NCI-H2171 (cell line): ENCODE results near the gene PRR22.
A peak's percentile ranks its signal among the peaks of the same experiment; 100 is the strongest.
"Not testable (repeated sequence)": the region's sequence is repeated elsewhere in the genome, so short reads cannot be mapped to it uniquely, and the experiment has no call there.

Source experiments
- DNase-seq: peaks from one replicate; lab custom pipeline; 2025; lab: John Stamatoyannopoulos, UW

The PRR22 gene

GRCh38 chr19:5790559-5791520 is 6.3 kb upstream of the PRR22 start, which contains the start of gene DUS3L:
Gene DUS3L, minus strand, starts transcription at chr19:5791163. Its CDS starts 22 bp downstream, at chr19:5791141.
- DNase-seq = peak; percentile 97

- DNase-seq = no peak
These were observed 5.5 kb upstream of the PRR22 start for GRCh38 chr19:5789886-5790558.

GRCh38 chr19:5789351-5789761 is 4.8 kb upstream of the PRR22 start:
- DNase-seq = no peak

DNA sequence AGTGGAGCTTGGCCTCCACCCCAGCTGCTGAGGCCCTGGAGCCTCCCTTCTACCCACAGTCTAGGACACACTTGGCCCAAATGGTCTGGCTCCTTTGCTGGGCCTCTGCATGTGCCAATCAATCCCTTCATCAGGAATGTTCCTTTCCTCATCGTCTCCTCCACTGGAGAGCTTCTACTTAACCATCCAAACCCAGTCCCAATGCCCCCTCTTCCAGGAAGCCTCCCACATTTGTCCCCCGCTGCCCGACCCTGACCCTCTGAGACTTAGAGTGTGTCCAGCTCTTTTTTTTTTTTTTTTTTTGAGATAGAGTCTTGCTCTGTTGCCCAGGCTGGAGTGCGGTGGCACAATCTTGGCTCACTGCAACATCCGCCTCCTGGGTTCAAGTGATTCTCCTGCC is 3.9 kb upstream of the PRR22 start:
- no peak for DNase-seq

GRCh38 chr19:5787409-5788182 is 3.0 kb upstream of the PRR22 start:
- no peak for DNase-seq

GRCh38 chr19:5786593-5787408 is 2.3 kb upstream of the PRR22 start:
- no peak for DNase-seq

DNA sequence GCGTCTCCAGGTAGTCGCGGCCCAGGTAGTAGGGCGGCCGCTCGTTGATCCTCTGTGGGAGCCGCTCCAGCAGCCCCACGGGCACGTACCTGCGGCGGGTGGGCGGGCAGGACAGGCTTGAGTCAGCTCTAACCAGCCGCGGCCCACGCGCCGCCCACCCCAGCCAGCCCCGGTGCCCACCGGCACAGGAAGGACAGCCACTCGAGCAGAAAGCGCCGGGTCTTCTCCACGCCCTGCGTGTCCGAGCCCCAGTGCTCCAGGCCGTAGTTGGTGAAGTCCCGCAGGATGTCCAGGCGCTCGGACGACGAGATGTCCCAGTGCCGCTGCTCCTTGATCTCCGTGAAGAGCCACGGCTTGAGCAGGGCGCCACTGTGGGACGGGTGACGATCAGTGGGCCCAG is 877 bp upstream of the PRR22 start:
- no peak for DNase-seq

DNA sequence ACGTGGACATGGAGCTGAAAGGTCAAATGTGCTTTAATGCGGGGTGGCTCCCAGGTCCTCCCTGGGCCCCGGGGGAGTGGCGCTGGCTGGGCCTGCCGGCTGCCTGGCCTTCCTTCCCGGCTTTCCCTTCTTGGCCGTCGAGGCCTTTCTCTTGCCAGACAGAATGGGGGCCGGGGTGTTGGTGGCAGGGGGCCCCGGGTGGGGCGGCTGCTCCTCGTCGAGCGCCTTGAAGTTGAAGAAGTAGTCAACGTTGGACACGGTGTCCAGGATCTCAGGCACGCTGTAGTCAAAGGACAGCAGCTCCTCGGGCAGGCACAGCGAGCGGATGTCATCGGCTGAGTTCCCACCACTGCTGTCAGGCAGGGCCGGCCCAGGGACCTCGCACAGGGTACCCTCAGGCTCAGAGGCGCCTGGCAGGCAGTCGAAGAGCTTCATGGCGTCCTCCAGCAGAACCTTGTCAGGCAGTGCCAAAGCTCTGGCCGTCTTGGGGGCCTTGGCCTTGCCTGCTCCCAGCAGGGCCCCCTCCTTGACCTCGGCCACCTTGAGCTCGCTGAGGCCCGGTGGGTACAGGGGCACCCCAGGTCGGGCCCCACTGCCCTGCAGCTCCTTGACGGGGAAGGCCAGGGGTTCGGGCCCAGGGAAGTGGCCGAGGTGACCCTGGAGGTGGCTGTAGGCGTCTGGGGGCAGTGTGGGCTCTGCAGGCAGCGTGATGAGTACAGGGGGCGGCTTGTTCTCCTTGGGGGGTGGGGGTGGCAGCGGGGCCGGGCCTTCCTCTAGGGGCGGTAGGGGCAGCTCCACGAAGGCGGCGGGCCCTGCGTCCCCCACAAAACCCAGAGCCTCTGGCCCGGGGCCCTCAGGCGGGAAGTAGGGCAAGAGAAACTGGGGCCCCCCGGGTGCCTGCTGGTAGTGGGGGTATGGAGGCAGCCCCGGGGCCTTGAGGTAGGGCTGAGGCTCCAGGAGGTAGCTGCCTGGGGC is 1.3 kb downstream of the PRR22 start:
- DNase-seq = no peak

DNA sequence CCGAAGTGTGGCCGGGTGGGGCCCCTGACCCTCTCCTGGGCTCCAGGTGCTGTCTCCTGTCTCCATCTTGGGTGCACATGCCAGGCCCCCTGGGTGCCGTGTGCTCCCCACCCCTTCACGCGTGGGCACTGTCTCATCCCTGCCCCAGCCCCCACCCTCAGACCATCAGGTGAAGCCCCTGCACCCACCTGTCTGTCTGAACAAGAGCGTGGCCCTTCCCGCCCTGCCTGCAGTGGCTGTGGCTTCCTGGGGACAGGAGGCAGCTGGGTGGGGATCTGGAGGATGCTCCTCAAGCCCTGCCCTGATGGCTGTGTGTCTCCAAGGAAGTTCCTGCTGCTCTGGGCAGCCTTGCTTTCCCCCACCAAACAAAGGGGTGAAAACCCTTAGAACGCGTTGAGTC is 2.2 kb downstream of the PRR22 start:
- DNase-seq = no peak

DNA sequence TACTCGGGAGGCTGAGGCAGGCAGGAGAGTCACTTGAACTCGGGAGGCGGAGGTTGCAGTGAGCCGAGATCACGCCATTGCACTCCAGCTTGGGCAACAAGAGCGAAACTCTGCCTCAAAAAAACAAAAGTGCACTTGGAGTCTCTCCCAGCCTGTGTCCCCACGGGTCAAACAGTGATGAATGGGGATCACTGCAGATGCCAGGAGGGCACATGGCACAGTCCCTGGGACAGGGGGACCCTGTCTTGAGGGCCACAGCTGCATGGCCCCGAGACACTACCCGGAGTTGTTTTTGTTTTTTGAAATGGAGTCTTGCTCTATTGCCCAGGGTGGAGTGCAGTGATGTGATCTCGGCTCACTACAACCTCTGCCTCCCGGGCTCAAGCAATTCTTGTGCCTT is 3.6 kb downstream of the PRR22 start:
- not testable (repeated sequence) for DNase-seq

DNA sequence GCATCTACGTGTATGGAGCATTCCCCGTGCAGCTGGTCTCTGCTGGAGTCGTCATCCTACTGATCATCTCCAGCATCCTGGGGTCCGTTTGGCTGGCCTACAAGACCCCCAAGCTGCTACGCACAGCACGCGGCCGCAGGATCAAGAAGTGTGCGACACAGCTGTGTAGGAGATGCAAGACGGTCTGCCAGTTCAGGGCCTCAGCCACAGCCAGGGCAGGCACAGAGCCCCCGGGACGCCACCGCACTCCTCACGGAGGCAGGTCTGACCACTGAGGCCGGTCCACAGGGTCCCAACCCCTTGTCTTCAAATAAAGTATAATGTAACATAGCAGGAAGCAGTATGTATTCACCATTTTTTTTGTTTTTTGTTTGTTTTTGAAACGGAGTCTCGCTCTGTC is 6.1 kb downstream of the PRR22 start:
- DNase-seq = no peak

DNA sequence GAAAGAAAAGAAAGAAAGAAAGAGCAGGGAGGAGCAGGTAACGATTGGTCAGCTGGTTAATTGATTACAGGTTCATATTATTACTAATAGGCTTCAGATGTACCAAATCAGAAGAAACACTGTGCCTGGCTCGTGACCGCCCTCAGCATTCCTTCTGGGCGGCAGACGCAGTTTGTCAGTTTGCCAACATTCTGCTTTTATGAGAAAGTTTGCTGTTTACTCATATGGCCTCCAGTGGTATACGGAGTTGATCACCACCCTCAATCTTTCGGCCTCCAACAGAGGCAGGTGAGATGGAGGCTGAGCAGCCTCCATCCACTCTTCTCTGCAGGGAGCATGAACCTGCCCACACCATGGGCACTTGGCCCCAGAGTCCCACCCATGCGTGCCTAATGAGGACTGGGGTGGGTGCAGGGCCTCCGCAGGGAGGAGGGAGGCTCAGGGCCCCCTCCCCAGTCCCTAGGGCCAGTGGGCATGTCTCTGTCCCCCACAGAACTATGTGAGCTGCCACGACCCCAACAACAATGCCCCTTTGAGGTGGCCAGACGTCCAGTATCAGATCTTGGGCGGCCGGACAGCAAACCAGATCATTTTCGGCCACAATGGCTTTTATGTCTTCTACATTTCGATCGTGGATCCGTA is 8.8 kb downstream of the PRR22 start:
- DNase-seq = no peak

GRCh38 chr19:5774921-5775320 is 9.6 kb downstream of the PRR22 start:
- no peak for DNase-seq

- no peak for DNase-seq
These were observed 11.3 kb downstream of the PRR22 start for GRCh38 chr19:5773276-5773675.

GRCh38 chr19:5772416-5772815 is 12.1 kb downstream of the PRR22 start:
- no peak for DNase-seq

GRCh38 chr19:5767949-5768348 is 16.6 kb downstream of the PRR22 start:
- DNase-seq = no peak

GRCh38 chr19:5765220-5765619 is 19.3 kb downstream of the PRR22 start:
- no peak for DNase-seq

DNA sequence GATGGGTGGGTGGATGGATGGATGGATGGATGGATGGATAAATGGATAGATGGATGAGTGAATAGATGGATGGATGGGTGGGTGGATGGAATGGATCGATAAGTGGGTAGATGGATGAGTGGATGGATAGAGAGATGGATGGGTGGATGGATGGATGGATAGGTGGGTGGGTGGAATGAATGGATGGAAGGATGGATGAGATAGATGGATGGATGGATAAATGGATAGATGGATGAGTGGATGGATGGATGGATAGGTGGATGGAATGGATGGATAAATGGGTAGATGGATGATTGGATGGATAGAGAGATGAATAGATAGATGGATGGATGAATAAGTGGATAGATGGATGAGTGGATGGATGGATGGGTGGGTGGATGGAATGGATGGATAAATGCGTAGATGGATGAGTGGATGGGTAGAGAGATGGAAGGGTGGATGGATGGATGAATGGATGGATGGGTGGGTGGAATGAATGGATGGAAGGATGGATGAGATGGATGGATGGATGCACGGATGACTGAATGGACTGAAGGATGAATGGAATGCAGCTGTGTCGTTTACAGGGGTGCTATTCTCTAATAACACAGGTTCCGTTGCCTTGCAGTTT is 21.8 kb downstream of the PRR22 start:
- DNase-seq = no peak

DNA sequence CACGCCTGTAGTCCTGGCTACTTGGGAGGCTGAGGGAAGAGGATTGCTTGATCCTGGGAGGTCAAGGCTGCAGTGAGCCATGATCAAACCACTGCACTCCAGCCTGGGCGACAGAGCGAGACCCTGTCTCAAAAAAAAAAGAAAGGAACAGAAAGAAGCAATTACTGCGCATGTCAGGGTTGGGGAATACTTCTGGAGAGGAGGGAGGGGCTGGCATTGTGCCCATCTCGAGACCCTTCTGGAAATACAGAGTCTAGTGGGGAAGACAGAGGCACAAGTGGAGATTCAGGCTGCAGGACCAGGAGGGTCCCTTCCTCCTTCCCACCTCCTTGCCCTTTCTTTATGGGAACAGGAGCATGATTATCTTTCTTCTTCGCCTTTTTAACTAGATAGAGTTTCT is 30.8 kb downstream of the PRR22 start:
- DNase-seq = no peak
